ENCODE measurements around the gene BMP2K.

DNA sequence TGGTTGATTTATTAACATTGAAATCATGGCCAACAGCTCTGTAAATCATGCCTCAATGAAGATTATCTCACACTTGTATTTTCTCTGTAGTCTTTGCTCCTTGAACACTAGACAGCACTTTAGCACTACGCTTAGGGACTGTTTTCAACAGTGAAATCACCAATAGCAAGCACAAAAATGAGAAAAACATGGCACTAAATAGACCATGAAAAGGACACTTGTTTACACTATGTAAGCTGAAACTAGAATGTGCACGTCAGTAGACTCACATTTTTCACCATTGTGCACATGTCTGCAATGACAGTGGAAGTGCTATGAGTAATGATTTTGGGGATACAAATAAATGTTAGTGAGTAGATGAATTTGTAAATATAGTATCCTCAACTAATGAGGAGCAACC, 3.1 kb downstream of the BMP2K start:
- TF ChIP-seq, protein P1, sequence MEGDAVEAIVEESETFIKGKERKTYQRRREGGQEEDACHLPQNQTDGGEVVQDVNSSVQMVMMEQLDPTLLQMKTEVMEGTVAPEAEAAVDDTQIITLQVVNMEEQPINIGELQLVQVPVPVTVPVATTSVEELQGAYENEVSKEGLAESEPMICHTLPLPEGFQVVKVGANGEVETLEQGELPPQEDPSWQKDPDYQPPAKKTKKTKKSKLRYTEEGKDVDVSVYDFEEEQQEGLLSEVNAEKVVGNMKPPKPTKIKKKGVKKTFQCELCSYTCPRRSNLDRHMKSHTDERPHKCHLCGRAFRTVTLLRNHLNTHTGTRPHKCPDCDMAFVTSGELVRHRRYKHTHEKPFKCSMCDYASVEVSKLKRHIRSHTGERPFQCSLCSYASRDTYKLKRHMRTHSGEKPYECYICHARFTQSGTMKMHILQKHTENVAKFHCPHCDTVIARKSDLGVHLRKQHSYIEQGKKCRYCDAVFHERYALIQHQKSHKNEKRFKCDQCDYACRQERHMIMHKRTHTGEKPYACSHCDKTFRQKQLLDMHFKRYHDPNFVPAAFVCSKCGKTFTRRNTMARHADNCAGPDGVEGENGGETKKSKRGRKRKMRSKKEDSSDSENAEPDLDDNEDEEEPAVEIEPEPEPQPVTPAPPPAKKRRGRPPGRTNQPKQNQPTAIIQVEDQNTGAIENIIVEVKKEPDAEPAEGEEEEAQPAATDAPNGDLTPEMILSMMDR (IDR thresholded peaks at IDR 0.05) = no peak
- no peak for TF ChIP-seq POLR2AphosphoS5 (IDR thresholded peaks at IDR 0.05)
